Measurements from ENCODE around the gene NOS1AP. TPM values are rescaled to one million over a fixed set of nuclear protein-coding genes. Genes with fewer than 3 reads are reported as not detected.

NOS1AP gene
- total RNA-seq, 1 experiment from 2014 or later: 5.3 TPM

- ATAC-seq (peak; percentile 92), DNase-seq (ENCODE audit: low read depth, low spot score) (peak; percentile 43)
- H2AFZ ChIP-seq (ENCODE audit: low read depth, low read length, poor library complexity, severe bottlenecking): no peak overlapping the region
- BruUV-seq (replicated peaks): no TSS peak
- no peaks in the 10 kb centered on the region for H3K27me3 ChIP-seq (ENCODE audit: insufficient read depth, low read length)
- H3K36me3 ChIP-seq (ENCODE audit: control insufficient read depth in 1 of 2, insufficient read depth in 2 of 2, low read length in 2 of 2): no peaks in the 10 kb centered on the region
- peak overlapping the region in 1 of 2 experiments; percentile 30; a peak in 2 of 4 replicates for H3K4me3 ChIP-seq (replicated peaks in 1 of 2; ENCODE audit: low read depth in 1 of 2, low read length in 2 of 2)
- H3K9ac ChIP-seq (ENCODE audit: low read length): peak overlapping the region; percentile 28
- H4K20me1 ChIP-seq (ENCODE audit: insufficient read depth): no peaks in the 10 kb centered on the region
- ChIA-PET CTCF (no interaction called here), POLR2A (interaction anchor here (1.4 kb wide), 1 partner anchor 9 kb away, joined by 11 read pairs; no protein-coding TSS in a partner anchor), RAD21 (ENCODE audit: low non-redundant PET in 1 of 2, low total read pairs in 2 of 2, uncharacterized antibody in 2 of 2, unreplicated experiment in 2 of 2) (no interaction called here)
- peak overlapping the region; percentile 60 for H3K27ac ChIP-seq (ENCODE audit: low read depth, low read length)
- H3K4me1 ChIP-seq (ENCODE audit: control insufficient read depth in 1 of 2, insufficient read depth in 2 of 2, low read length in 2 of 2): peaks cover 67 to 83% of the 10 kb centered on the region in 2 experiments
- intact Hi-C loops (cut with micrococcal nuclease): loop anchor here (5.0 kb wide), 1 partner anchor 64 kb away; no protein-coding TSS in a partner anchor
- peak overlapping the region; percentile 70 for H3K4me2 ChIP-seq (ENCODE audit: low read length)
- no peaks in the 10 kb centered on the region for H3K9me2 ChIP-seq (ENCODE audit: insufficient read depth)
- no peaks in the 10 kb centered on the region for H3K79me2 ChIP-seq (ENCODE audit: insufficient read depth, low read length)
- H3K9me3 ChIP-seq (ENCODE audit: control insufficient read depth in 1 of 2, insufficient read depth in 1 of 2, low read depth in 1 of 2, low read length in 2 of 2): no peaks in the 10 kb centered on the region
- no peak for TF ChIP-seq ZFX (IDR thresholded peaks at IDR 0.05)
- no peak for TF ChIP-seq POLR2A (IDR thresholded peaks at IDR 0.05; ENCODE audit: borderline replicate concordance, extremely low read depth, insufficient read depth, insufficient read length)
- peak; percentile 90 for TF ChIP-seq FOSL1 (IDR thresholded peaks at IDR 0.05; ENCODE audit: low read depth)
- no peak for TF ChIP-seq TCF7L2 (IDR thresholded peaks at IDR 0.05; ENCODE audit: borderline replicate concordance, extremely low read depth, insufficient read depth, insufficient read length)
- no peak for TF ChIP-seq ZNF274 (IDR thresholded peaks at IDR 0.05; ENCODE audit: low read depth, low read length)
- no peak for TF ChIP-seq YY1 (IDR thresholded peaks at IDR 0.05; ENCODE audit: extremely low read depth, insufficient replicate concordance, low read depth, low read length)
- TF ChIP-seq JUND (IDR thresholded peaks at IDR 0.05): peak; percentile 89
- no peak; the same call in 1 of the 2 replicates for TF ChIP-seq SIN3A (IDR thresholded peaks at IDR 0.05; ENCODE audit: low read depth)
- no peak for TF ChIP-seq ATF3 (IDR thresholded peaks at IDR 0.05)
- TF ChIP-seq ELF1 (IDR thresholded peaks at IDR 0.05; ENCODE audit: borderline replicate concordance, low read depth): no peak
- TF ChIP-seq EGR1 (IDR thresholded peaks at IDR 0.05; ENCODE audit: low read depth): no peak
- no peak for TF ChIP-seq EZH2phosphoT487 (IDR thresholded peaks at IDR 0.05; ENCODE audit: borderline replicate concordance)
- no peak for TF ChIP-seq POLR2AphosphoS5 (IDR thresholded peaks at IDR 0.05; ENCODE audit: low read depth, low read length)
- no peak for TF ChIP-seq REST (IDR thresholded peaks at IDR 0.05; ENCODE audit: low read depth)
- TF ChIP-seq CEBPB (IDR thresholded peaks at IDR 0.05; ENCODE audit: low read depth): peak; percentile 46; the same call in 1 of the 2 replicates
- no peak for TF ChIP-seq EZH2 (IDR thresholded peaks at IDR 0.05)
- TF ChIP-seq CTCF (IDR thresholded peaks at IDR 0.05 in 2 of 3, conservative IDR thresholded peaks at IDR 0.05 in 1 of 3; ENCODE audit: borderline replicate concordance in 1 of 3, insufficient read depth in 1 of 3, low read depth in 2 of 3, low read length in 2 of 3): no peak
- no peak for TF ChIP-seq ZBTB33 (IDR thresholded peaks at IDR 0.05; ENCODE audit: extremely low read depth, insufficient replicate concordance, low read length)
- TF ChIP-seq CBX3 (IDR thresholded peaks at IDR 0.05; ENCODE audit: low read depth): peak; percentile 56; the same call in 1 of the 2 replicates
- TF ChIP-seq RAD21 (IDR thresholded peaks at IDR 0.05; ENCODE audit: low read depth): 0 out of 2 replicates have a peak, but pooled peaks have one; percentile 21
- TF ChIP-seq MAX (IDR thresholded peaks at IDR 0.05): peak; percentile 51; the same call in 1 of the 2 replicates
Observed at GRCh38 chr1:162136760-162137159, 67.3 kb downstream of the NOS1AP start.
